NB4 (cell line): ENCODE measurements around the gene CNTNAP2.

Experiments
- CTCF ChIP-seq: IDR thresholded peaks from one replicate; pipeline ENCODE4 v1.5.1; 2012; ENCODE audit warnings: low read depth, low read length
- MAX ChIP-seq: IDR thresholded peaks from 2 replicates; pipeline ENCODE4 v1.6.1; 2011; ENCODE audit warnings: low read depth, low read length
- POLR2A ChIP-seq: IDR thresholded peaks from 2 replicates; pipeline ENCODE4 v1.6.1; 2011; ENCODE audit warnings: mild to moderate bottlenecking; ENCODE audit not compliant: insufficient read length; ENCODE audit errors: extremely low read depth

GRCh38 chr7:148044173-148044572 is 1927.6 kb downstream of the CNTNAP2 start:
- TF ChIP-seq CTCF (no peak), POLR2A (no peak), MAX (no peak)
